Upper lobe of right lung (tissue), 1 donor: ENCODE results near the gene DLK1. TPM values are rescaled to one million over a fixed set of nuclear protein-coding genes. Genes with fewer than 3 reads are reported as not detected.

Experiments used
- ATAC-seq: fragments of 200-7000 bp; cut with Tn5 transposase; one replicate; pipeline ENCODE4 v1.9.1; 2020; ENCODE audit warnings: mild to moderate bottlenecking, moderate library complexity
- DNase-seq: peaks from one replicate; pipeline ENCODE4 v3.0.0-alpha.2; 2020
- H3K27ac ChIP-seq: fragments of 200-600 bp; one replicate; pipeline ENCODE4 v1.8.0; 2022
- H3K27me3 ChIP-seq: fragments of 200-600 bp; one replicate; pipeline ENCODE4 v1.8.0; 2022; ENCODE audit warnings: mild to moderate bottlenecking
- H3K36me3 ChIP-seq: fragments of 200-600 bp; one replicate; pipeline ENCODE4 v1.8.0; 2022
- H3K4me1 ChIP-seq: fragments of 200-600 bp; one replicate; pipeline ENCODE4 v1.8.0; 2022
- H3K4me3 ChIP-seq: fragments of 200-600 bp; one replicate; pipeline ENCODE4 v1.8.0; 2022; ENCODE audit warnings: mild to moderate bottlenecking
- H3K9me3 ChIP-seq: fragments of 200-600 bp; one replicate; pipeline ENCODE4 v1.8.0; 2022
- CTCF ChIP-seq: fragments of 200-600 bp; IDR thresholded peaks from one replicate; pipeline ENCODE4 v1.8.0; 2022; ENCODE audit warnings: antibody characterized with exemption
- intact Hi-C: fragments of 100-400 bp; cut with DNase I; formaldehyde crosslinking; loops from one replicate; pipeline ENCODE4 v1.11.0; 2022
- total RNA-seq: library from RNA; stranded (reverse); fragmentation: NEBNext Ultra II Directional; extraction: Animal tissue kit (Norgen Biotek cat#: 25700); gene quantifications from one replicate; pipeline ENCODE4 v1.2.1, GENCODE V29; 2021
- donor health status: DM: no; HTN: yes; CAD: no; lungs with severe emphysema.

The DLK1 gene
- total RNA-seq, 1 donor from 2014 or later: not detected

DNA sequence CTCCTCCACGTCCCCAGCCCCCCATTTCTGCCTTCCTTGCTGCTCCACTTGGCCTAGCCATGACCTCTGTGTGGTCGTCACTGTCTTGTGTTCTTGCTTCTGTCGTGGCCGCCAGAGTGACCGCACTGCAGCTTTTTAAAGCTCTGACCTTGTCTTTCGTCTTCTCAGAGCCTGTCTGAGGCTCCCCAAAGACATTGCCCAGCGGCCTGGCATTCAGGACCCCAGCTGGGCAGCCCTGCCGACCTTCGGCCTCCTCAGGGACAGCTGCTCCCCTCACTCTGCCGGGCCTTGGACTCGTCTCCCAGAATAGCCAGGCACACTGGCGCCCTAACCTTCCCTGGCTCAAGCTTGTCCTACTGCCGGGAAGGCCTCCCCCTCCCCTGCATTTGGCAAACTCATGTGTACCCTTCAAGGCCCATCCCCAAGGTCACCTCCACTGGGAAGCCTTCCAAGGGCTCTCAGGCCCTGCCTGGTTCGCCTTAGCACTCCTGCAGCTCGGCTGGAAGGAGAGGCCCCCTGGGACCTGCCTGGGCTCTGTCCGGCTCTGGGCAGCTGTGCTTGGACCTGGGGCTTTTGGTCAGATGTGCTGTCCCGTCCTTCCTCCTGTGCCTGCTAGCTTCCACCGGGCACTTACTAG is 15.7 kb upstream of the DLK1 start:
- Histone ChIP-seq H3K9me3 (no peaks in the 10 kb centered on the region), H3K36me3 (no peaks in the 10 kb centered on the region), H3K27me3 (peaks cover 14% of the 10 kb centered on the region), H3K4me1 (peaks cover 3% of the 10 kb centered on the region), H3K4me3 (no peak overlapping the region), H3K27ac (no peak overlapping the region)
- no peak for TF ChIP-seq CTCF
- ATAC-seq: no peak
- no peak for DNase-seq
- intact Hi-C loops: no loop called here

GRCh38 chr14:100711493-100711892 is 15.2 kb upstream of the DLK1 start:
- Histone ChIP-seq H3K36me3 (no peaks in the 10 kb centered on the region), H3K27me3 (peaks cover 14% of the 10 kb centered on the region), H3K4me3 (no peak overlapping the region), H3K9me3 (no peaks in the 10 kb centered on the region), H3K4me1 (peaks cover 3% of the 10 kb centered on the region), H3K27ac (no peak overlapping the region)
- intact Hi-C loops: no loop called here
- no peak for TF ChIP-seq CTCF
- DNase-seq (no peak), ATAC-seq (no peak)

GRCh38 chr14:100712490-100712889 is 14.2 kb upstream of the DLK1 start:
- intact Hi-C loops: no loop called here
- no peak for TF ChIP-seq CTCF
- Histone ChIP-seq H3K27me3 (peaks cover 14% of the 10 kb centered on the region), H3K36me3 (no peaks in the 10 kb centered on the region), H3K4me1 (peaks cover 3% of the 10 kb centered on the region), H3K4me3 (no peak overlapping the region), H3K9me3 (no peaks in the 10 kb centered on the region), H3K27ac (no peak overlapping the region)
- DNase-seq: no peak
- ATAC-seq: no peak

DNA sequence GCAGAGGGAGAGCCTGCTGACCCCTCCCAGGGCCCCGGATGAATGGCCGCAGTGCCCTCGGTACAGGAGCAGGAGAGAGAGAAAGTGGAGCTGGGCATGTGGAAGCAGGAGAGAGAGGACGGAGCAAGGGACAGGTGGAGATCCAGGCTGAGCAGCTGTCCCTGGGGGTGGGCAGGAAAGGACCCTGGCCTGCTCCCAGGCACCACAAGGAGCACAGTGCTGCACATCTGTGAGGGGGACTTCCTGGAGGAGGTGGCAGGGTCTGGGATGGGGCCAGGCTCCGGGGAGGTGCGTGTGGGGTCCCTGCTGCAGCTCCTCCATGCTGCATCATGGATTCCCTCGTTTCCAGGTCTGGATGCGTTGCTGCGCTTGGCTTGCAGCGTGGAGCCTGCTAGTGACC is 13.0 kb upstream of the DLK1 start:
- ATAC-seq (no peak), DNase-seq (no peak)
- H3K27ac ChIP-seq: no peak overlapping the region
- H3K36me3 ChIP-seq: no peaks in the 10 kb centered on the region
- no peak for TF ChIP-seq CTCF
- H3K27me3 ChIP-seq: peaks cover 10% of the 10 kb centered on the region
- peaks cover 3% of the 10 kb centered on the region for H3K4me1 ChIP-seq
- H3K9me3 ChIP-seq: no peaks in the 10 kb centered on the region
- intact Hi-C loops: no loop called here
- H3K4me3 ChIP-seq: no peak overlapping the region

- Histone ChIP-seq H3K27ac (no peak overlapping the region), H3K27me3 (peaks cover 3% of the 10 kb centered on the region), H3K4me3 (no peak overlapping the region), H3K9me3 (no peaks in the 10 kb centered on the region), H3K36me3 (no peaks in the 10 kb centered on the region), H3K4me1 (peaks cover 2% of the 10 kb centered on the region)
- intact Hi-C loops: no loop called here
- no peak for DNase-seq
- TF ChIP-seq CTCF: no peak
- no peak for ATAC-seq
Measured at GRCh38 chr14:100714258-100714892, 12.3 kb upstream of the DLK1 start.
